Tibial artery (tissue), 4 donors: ENCODE data around the gene FBRSL1.

Source experiments
- DNase-seq, 2 donors: peaks; one replicate each; pipeline ENCODE4 v3.0.0-alpha.2; 2019
- H3K27ac ChIP-seq, 2 donors: fragments of 200-600 bp; sonication (generic) in 1 of 2; 1 replicate in 1 of 2; 2 replicates in 1 of 2; pipeline ENCODE4 v1.5.1; 2018 to 2019; ENCODE audit warnings: mild to moderate bottlenecking in 1 of 2
- H3K27me3 ChIP-seq, 2 donors: fragments of 200-600 bp; sonication (generic) in 1 of 2; one replicate each; pipeline versions ENCODE4 v1.5.1 to v1.6.0; 2016 to 2019
- H3K36me3 ChIP-seq, 3 donors: fragments of 200-600 bp; sonication (generic) in 2 of 3; one replicate each; pipeline ENCODE4 v1.5.1; 2016 to 2019; ENCODE audit warnings: mild to moderate bottlenecking in 2 of 3
- H3K4me1 ChIP-seq, 4 donors: fragments of 200-600 bp; sonication (generic) in 2 of 4; 1 replicate in 3 of 4; 2 replicates in 1 of 4; pipeline ENCODE4 v1.5.1; 2016 to 2019
- H3K4me3 ChIP-seq, 2 donors: fragments of 200-600 bp; sonication (generic) in 1 of 2; 1 replicate in 1 of 2; 2 replicates in 1 of 2; pipeline ENCODE4 v1.5.1; 2018 to 2019; ENCODE audit warnings: mild to moderate bottlenecking in 2 of 2
- H3K9me3 ChIP-seq, 3 donors: fragments of 200-600 bp; sonication (generic) in 1 of 3; one replicate each; pipeline ENCODE4 v1.5.1; 2016 to 2019
- intact Hi-C: fragments of 100-400 bp; cut with DNase I; formaldehyde crosslinking; loops from one replicate; pipeline ENCODE4 v1.15.0; 2023; ENCODE audit warnings: low total_unique reads
- TF ChIP-seq, protein P1 (sequence below), 2 experiments: fragments of 200-600 bp in 1 of 2; fragments of 450-650 bp in 1 of 2; IDR thresholded peaks; one replicate each; pipeline ENCODE4 v1.5.1; 2017 to 2019; ENCODE audit warnings: antibody characterized with exemption in 2 of 2, mild to moderate bottlenecking in 1 of 2, moderate library complexity in 1 of 2

Gene FBRSL1

DNA sequence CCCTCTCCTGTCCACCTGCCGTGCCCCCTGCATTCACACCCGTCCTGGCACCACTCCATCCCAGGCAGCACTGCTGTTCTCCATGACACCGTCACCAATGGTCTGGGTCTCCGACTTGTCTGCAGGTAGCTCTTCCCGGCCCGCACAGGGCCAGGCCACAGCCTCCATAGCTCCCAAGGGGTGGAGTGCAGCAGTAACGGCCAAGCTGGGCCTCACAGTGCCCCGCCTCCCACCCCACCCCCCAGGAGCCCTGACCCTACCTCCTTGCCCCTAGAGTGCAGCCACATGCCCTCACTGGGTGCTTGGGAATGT lies 12.9 kb downstream of the FBRSL1 start:
- no peak overlapping the region for H3K27ac ChIP-seq
- TF ChIP-seq, protein P1, sequence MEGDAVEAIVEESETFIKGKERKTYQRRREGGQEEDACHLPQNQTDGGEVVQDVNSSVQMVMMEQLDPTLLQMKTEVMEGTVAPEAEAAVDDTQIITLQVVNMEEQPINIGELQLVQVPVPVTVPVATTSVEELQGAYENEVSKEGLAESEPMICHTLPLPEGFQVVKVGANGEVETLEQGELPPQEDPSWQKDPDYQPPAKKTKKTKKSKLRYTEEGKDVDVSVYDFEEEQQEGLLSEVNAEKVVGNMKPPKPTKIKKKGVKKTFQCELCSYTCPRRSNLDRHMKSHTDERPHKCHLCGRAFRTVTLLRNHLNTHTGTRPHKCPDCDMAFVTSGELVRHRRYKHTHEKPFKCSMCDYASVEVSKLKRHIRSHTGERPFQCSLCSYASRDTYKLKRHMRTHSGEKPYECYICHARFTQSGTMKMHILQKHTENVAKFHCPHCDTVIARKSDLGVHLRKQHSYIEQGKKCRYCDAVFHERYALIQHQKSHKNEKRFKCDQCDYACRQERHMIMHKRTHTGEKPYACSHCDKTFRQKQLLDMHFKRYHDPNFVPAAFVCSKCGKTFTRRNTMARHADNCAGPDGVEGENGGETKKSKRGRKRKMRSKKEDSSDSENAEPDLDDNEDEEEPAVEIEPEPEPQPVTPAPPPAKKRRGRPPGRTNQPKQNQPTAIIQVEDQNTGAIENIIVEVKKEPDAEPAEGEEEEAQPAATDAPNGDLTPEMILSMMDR (IDR thresholded peaks at IDR 0.05) = no peak

GRCh38 chr12:132503618-132504204 lies 13.8 kb downstream of the FBRSL1 start:
- H3K36me3 ChIP-seq = peaks cover 5 to 10% (median 9%) of the 10 kb centered on the region in 3 donors
- DNase-seq = no peak
- no peaks in the 10 kb centered on the region for H3K9me3 ChIP-seq
- no peak overlapping the region for H3K4me3 ChIP-seq
- H3K27ac ChIP-seq = no peak overlapping the region
- TF ChIP-seq, protein P1 (IDR thresholded peaks at IDR 0.05) = no peak
- intact Hi-C loops = no loop called here
- H3K4me1 ChIP-seq = peaks cover 6 to 81% (median 55%) of the 10 kb centered on the region in 4 donors
- H3K27me3 ChIP-seq = no peaks in the 10 kb centered on the region

More for the DNA sequence above, 12.9 kb downstream of the FBRSL1 start:
- no peak overlapping the region for H3K4me3 ChIP-seq
- no peaks in the 10 kb centered on the region for H3K27me3 ChIP-seq
- intact Hi-C loops = no loop called here
- peaks cover 0 to under 1% (median under 1%) of the 10 kb centered on the region in 3 donors for H3K36me3 ChIP-seq
- no peak for DNase-seq
- peaks cover 6 to 89% (median 59%) of the 10 kb centered on the region in 4 donors for H3K4me1 ChIP-seq
- no peaks in the 10 kb centered on the region for H3K9me3 ChIP-seq

- intact Hi-C loops = no loop called here
- DNase-seq = peak in 1 of 2 donors; percentile 37
- H3K4me1 ChIP-seq = peaks cover 6 to 65% (median 48%) of the 10 kb centered on the region in 4 donors
- H3K27ac ChIP-seq = no peak overlapping the region
- no peaks in the 10 kb centered on the region for H3K27me3 ChIP-seq
- H3K4me3 ChIP-seq = no peak overlapping the region
- no peaks in the 10 kb centered on the region for H3K9me3 ChIP-seq
- peaks cover 13 to 25% (median 25%) of the 10 kb centered on the region in 3 donors for H3K36me3 ChIP-seq
- TF ChIP-seq, protein P1 (IDR thresholded peaks at IDR 0.05) = no peak
These were observed 15.3 kb downstream of the FBRSL1 start for GRCh38 chr12:132505105-132505851.

DNA sequence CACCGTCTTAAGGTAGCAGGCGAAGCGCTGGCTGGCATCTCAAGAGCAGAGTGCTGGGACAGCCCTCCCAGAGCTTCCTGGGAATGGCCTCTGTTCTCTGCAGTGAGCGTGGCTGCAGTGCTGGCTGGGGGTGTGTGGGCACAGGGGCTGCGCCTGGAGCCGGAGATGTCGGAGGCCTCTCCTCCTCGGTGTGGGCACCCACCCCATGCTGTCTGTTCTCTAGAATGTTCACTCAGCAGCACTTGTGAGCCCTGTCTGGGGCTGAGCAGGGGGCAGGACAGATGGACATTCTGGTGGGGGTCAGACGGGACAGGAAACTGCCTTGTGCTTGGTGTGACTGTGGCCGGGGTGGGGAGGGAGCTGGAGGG lies 15.9 kb downstream of the FBRSL1 start:
- peaks cover 6 to 60% (median 45%) of the 10 kb centered on the region in 4 donors for H3K4me1 ChIP-seq
- DNase-seq = no peak
- TF ChIP-seq, protein P1 (IDR thresholded peaks at IDR 0.05) = no peak
- no peaks in the 10 kb centered on the region for H3K27me3 ChIP-seq
- H3K4me3 ChIP-seq = no peak overlapping the region
- H3K27ac ChIP-seq = no peak overlapping the region
- H3K36me3 ChIP-seq = peaks cover 13 to 31% (median 30%) of the 10 kb centered on the region in 3 donors
- no peaks in the 10 kb centered on the region for H3K9me3 ChIP-seq
- intact Hi-C loops = no loop called here

- peaks cover 13 to 38% (median 34%) of the 10 kb centered on the region in 3 donors for H3K36me3 ChIP-seq
- intact Hi-C loops = no loop called here
- no peaks in the 10 kb centered on the region for H3K9me3 ChIP-seq
- H3K27me3 ChIP-seq = no peaks in the 10 kb centered on the region
- peak overlapping the region; percentile 24 for H3K27ac ChIP-seq
- peak overlapping the region; percentile 4 to 36 for H3K4me3 ChIP-seq
- H3K4me1 ChIP-seq = peaks cover 6 to 53% (median 42%) of the 10 kb centered on the region in 4 donors
- TF ChIP-seq, protein P1 (IDR thresholded peaks at IDR 0.05) = no peak
- peak; percentile 69 to 88 for DNase-seq
These were observed 16.6 kb downstream of the FBRSL1 start for GRCh38 chr12:132506328-132507160.
